C4-2B (cell line): ENCODE measurements around the gene GNB1L.

Source experiments
- CTCF ChIP-seq: fragments of 450-650 bp; conservative IDR thresholded peaks from 2 replicates; pipeline ENCODE4 v1.5.1; 2017; ENCODE audit warnings: mild to moderate bottlenecking
- ZFX ChIP-seq: fragments of 450-650 bp; IDR thresholded peaks from 2 replicates; pipeline ENCODE4 v1.6.1; 2017

GRCh38 chr22:19757140-19757984 is 97.3 kb downstream of the GNB1L start:
- TF ChIP-seq CTCF = no peak
- no peak for TF ChIP-seq ZFX
